Stomach (tissue), 9 donors: ENCODE results near the gene MUC20. TPM values are rescaled to one million over a fixed set of nuclear protein-coding genes. Genes with fewer than 3 reads are reported as not detected.

ENCODE experiments used
- DNase-seq, 2 donors: peaks; one replicate each; pipeline versions ENCODE4 v3.0.0 to v3.0.0-alpha.2; 2013 to 2019
- H3K27ac ChIP-seq, 5 donors: fragments of 200-600 bp in 4 of 5; sonication (generic) in 4 of 5; one replicate each; pipeline ENCODE4 v1.5.1; 2013 to 2019; ENCODE audit warnings: mild to moderate bottlenecking in 1 of 5, moderate library complexity in 1 of 5
- H3K27me3 ChIP-seq, 3 donors: fragments of 200-600 bp; sonication (generic); one replicate each; pipeline ENCODE4 v1.5.1; 2017 to 2019; ENCODE audit warnings: mixed run types in 1 of 3
- H3K36me3 ChIP-seq, 4 donors: fragments of 200-600 bp; sonication (generic); 1 replicate in 3 of 4; 2 replicates in 1 of 4; pipeline ENCODE4 v1.5.1; 2016 to 2019
- H3K4me1 ChIP-seq, 4 donors: fragments of 200-600 bp; sonication (generic); one replicate each; pipeline ENCODE4 v1.5.1; 2016 to 2019
- H3K4me3 ChIP-seq, 4 donors: fragments of 200-600 bp; sonication (generic) in 3 of 4; one replicate each; pipeline ENCODE4 v1.5.1; 2016 to 2019; ENCODE audit warnings: mild to moderate bottlenecking in 1 of 4
- H3K9me3 ChIP-seq, 4 donors: fragments of 200-600 bp; sonication (generic); one replicate each; pipeline ENCODE4 v1.5.1; 2016 to 2019
- CTCF ChIP-seq, 7 experiments: fragments of 450-650 bp in 4 of 7; fragments of 200-600 bp in 3 of 7; sonication (generic) in 3 of 7; IDR thresholded peaks; one replicate each; pipeline ENCODE4 v1.5.1; 2016 to 2019; ENCODE audit warnings: antibody characterized with exemption in 7 of 7, control low read depth in 2 of 7, mild to moderate bottlenecking in 1 of 7
- EP300 ChIP-seq: sonication (generic); formaldehyde crosslinking; IDR thresholded peaks from one replicate; pipeline ENCODE4 v1.6.1; 2017; ENCODE audit warnings: antibody characterized with exemption
- POLR2A ChIP-seq, 4 donors: fragments of 450-650 bp; IDR thresholded peaks; one replicate each; pipeline ENCODE4 v1.6.1; 2016; ENCODE audit warnings: antibody characterized with exemption in 4 of 4, control low read depth in 2 of 4, mild to moderate bottlenecking in 1 of 4, moderate library complexity in 1 of 4
- POLR2AphosphoS5 ChIP-seq, 3 donors: sonication (generic); formaldehyde crosslinking; IDR thresholded peaks; one replicate each; pipeline ENCODE4 v1.6.1; 2016; ENCODE audit warnings: antibody characterized with exemption in 3 of 3
- WGBS, 5 donors: extraction: QIAGEN DNeasy Blood & Tissue Kit in 3 of 5; methylation state at CpG; one replicate each; pipeline versions ENCODE4 v1.1.5 to v1.1.7; 2013 to 2018; 5-methylcytosine and 5-hydroxymethylcytosine counted together
- intact Hi-C: fragments of 100-400 bp; cut with DNase I; formaldehyde crosslinking; loops from one replicate; pipeline ENCODE4 v1.15.1; 2023; ENCODE audit warnings: low total_unique reads
- polyA plus RNA-seq, 3 donors: library from polyadenylated mRNA; stranded (reverse); fragments of 200-250 nt; gene quantifications; one replicate each; pipeline ENCODE4 v1.2.3, GENCODE V29; 2013
- total RNA-seq, 5 donors: library from RNA; depleted of rRNA; stranded (reverse); fragments of >200 nt; gene quantifications; one replicate each; pipeline versions ENCODE4 v1.1.0 to v1.2.3, GENCODE V29; 2014 to 2016
- donor health status: healthy with polysubstance abuse.
- donor health status: Bipolar disorder and iron deficiency.
- donor health status: healthy.

MUC20 gene
- total and polyA plus RNA-seq, 8 donors = 3.8 to 64.8 (median 17.1) TPM

GRCh38 chr3:195757438-195757770 lies 36.6 kb downstream of the MUC20 start:
- peak in 1 of 2 donors; percentile 51 for DNase-seq

GRCh38 chr3:195757827-195758226 lies 37.0 kb downstream of the MUC20 start:
- Histone ChIP-seq H3K4me3 (no peak overlapping the region), H3K27ac (no peak overlapping the region), H3K36me3 (no peaks in the 10 kb centered on the region), H3K27me3 (peaks cover 0 to 62% (median 29%) of the 10 kb centered on the region in 3 donors), H3K4me1 (peaks cover 4 to 17% (median 9%) of the 10 kb centered on the region in 4 donors), H3K9me3 (no peaks in the 10 kb centered on the region)
- intact Hi-C loops = no loop called here
- DNase-seq = no peak
- WGBS, 5 donors = 65 to 69% (median 67%) methylated on average over 10 of the region's 10 CpGs
- no peak for TF ChIP-seq POLR2A (IDR thresholded peaks at IDR 0.05)
- no peak for TF ChIP-seq POLR2AphosphoS5 (IDR thresholded peaks at IDR 0.05)
- TF ChIP-seq CTCF (IDR thresholded peaks at IDR 0.05) = no peak
- no peak for TF ChIP-seq EP300

More at GRCh38 chr3:195757438-195757770, 36.6 kb downstream of the MUC20 start:
- Histone ChIP-seq H3K27ac (no peak overlapping the region), H3K9me3 (no peaks in the 10 kb centered on the region), H3K36me3 (no peaks in the 10 kb centered on the region), H3K27me3 (peaks cover 0 to 60% (median 25%) of the 10 kb centered on the region in 3 donors), H3K4me3 (no peak overlapping the region), H3K4me1 (peaks cover 4 to 17% (median 9%) of the 10 kb centered on the region in 4 donors)
- TF ChIP-seq EP300 (no peak), CTCF (IDR thresholded peaks at IDR 0.05) (no peak), POLR2A (IDR thresholded peaks at IDR 0.05) (no peak), POLR2AphosphoS5 (IDR thresholded peaks at IDR 0.05) (no peak)
- intact Hi-C loops = no loop called here
- whole genome bisulfite sequencing, 5 donors = 14 to 38% (median 28%) methylated on average over 3 to 8 of the region's 8 CpGs

- Histone ChIP-seq H3K36me3 (no peaks in the 10 kb centered on the region), H3K4me3 (no peak overlapping the region), H3K27ac (no peak overlapping the region), H3K27me3 (peaks cover 0 to 66% (median 40%) of the 10 kb centered on the region in 3 donors), H3K9me3 (no peaks in the 10 kb centered on the region), H3K4me1 (peaks cover 4 to 17% (median 9%) of the 10 kb centered on the region in 4 donors)
- TF ChIP-seq POLR2A (IDR thresholded peaks at IDR 0.05) = no peak
- TF ChIP-seq CTCF (IDR thresholded peaks at IDR 0.05) = no peak
- TF ChIP-seq EP300 = no peak
- TF ChIP-seq POLR2AphosphoS5 (IDR thresholded peaks at IDR 0.05) = no peak
- DNase-seq = no peak
- intact Hi-C loops = no loop called here
- WGBS, 5 donors = 73 to 79% (median 78%) methylated on average over 14 to 19 of the region's 19 CpGs
Measured at GRCh38 chr3:195758721-195759353, 38.1 kb downstream of the MUC20 start.

GRCh38 chr3:195760345-195761122 lies 39.8 kb downstream of the MUC20 start:
- no peak overlapping the region for H3K27ac ChIP-seq
- H3K36me3 ChIP-seq = no peaks in the 10 kb centered on the region
- H3K27me3 ChIP-seq = peaks cover 0 to 75% (median 43%) of the 10 kb centered on the region in 3 donors
- peak in 1 of 2 donors; percentile 70 for DNase-seq
- WGBS, 5 donors = 67 to 80% (median 71%) methylated on average over 22 to 24 of the region's 24 CpGs
- H3K4me1 ChIP-seq = peaks cover 4 to 17% (median 9%) of the 10 kb centered on the region in 4 donors
- TF ChIP-seq POLR2AphosphoS5 (IDR thresholded peaks at IDR 0.05) (no peak), POLR2A (IDR thresholded peaks at IDR 0.05) (no peak), CTCF (IDR thresholded peaks at IDR 0.05) (no peak), EP300 (no peak)
- intact Hi-C loops = no loop called here
- no peaks in the 10 kb centered on the region for H3K9me3 ChIP-seq
- H3K4me3 ChIP-seq = no peak overlapping the region
